ENCODE data around the gene FAM81A. TPM values are rescaled to one million over a fixed set of nuclear protein-coding genes. Genes with fewer than 3 reads are reported as not detected.

The FAM81A gene
- total RNA-seq, 1 donor from 2014 or later: 0.41 TPM

GRCh38 chr15:59562448-59563186, 124.6 kb downstream of the FAM81A start:
- H3K4me1 Mint-ChIP-seq: no peaks in the 10 kb centered on the region
- no peak overlapping the region for H3K4me3 ChIP-seq
- DNase-seq (ENCODE audit: low spot score): no peak
- H3K36me3 Mint-ChIP-seq: no peaks in the 10 kb centered on the region
- TF ChIP-seq EZH2 (IDR thresholded peaks at IDR 0.05) (no peak), EZH2phosphoT487 (IDR thresholded peaks at IDR 0.05) (no peak)
- TF ChIP-seq, protein P1, sequence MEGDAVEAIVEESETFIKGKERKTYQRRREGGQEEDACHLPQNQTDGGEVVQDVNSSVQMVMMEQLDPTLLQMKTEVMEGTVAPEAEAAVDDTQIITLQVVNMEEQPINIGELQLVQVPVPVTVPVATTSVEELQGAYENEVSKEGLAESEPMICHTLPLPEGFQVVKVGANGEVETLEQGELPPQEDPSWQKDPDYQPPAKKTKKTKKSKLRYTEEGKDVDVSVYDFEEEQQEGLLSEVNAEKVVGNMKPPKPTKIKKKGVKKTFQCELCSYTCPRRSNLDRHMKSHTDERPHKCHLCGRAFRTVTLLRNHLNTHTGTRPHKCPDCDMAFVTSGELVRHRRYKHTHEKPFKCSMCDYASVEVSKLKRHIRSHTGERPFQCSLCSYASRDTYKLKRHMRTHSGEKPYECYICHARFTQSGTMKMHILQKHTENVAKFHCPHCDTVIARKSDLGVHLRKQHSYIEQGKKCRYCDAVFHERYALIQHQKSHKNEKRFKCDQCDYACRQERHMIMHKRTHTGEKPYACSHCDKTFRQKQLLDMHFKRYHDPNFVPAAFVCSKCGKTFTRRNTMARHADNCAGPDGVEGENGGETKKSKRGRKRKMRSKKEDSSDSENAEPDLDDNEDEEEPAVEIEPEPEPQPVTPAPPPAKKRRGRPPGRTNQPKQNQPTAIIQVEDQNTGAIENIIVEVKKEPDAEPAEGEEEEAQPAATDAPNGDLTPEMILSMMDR (IDR thresholded peaks at IDR 0.05): no peak
- H2AFZ ChIP-seq (replicated peaks): no peak overlapping the region
- peaks cover 8% of the 10 kb centered on the region for H3K9me3 Mint-ChIP-seq
- no peaks in the 10 kb centered on the region for H4K20me1 ChIP-seq (ENCODE audit: low read depth)
- no peak overlapping the region for H3K27ac Mint-ChIP-seq
- H3K27me3 ChIP-seq: no peaks in the 10 kb centered on the region
- no peaks in the 10 kb centered on the region for H3K36me3 ChIP-seq
- H3F3A ChIP-seq (ENCODE audit: low read depth): no peaks in the 10 kb centered on the region
- H3K9me3 ChIP-seq (ENCODE audit: low read depth): no peaks in the 10 kb centered on the region
- no peak overlapping the region for H3K4me2 ChIP-seq
- H3K9ac ChIP-seq: no peak overlapping the region
- H3K79me2 ChIP-seq (ENCODE audit: low read depth): no peaks in the 10 kb centered on the region
- H3K4me1 ChIP-seq: no peaks in the 10 kb centered on the region
- peaks cover 11% of the 10 kb centered on the region for H3K27me3 Mint-ChIP-seq (ENCODE audit: insufficient read depth, low read depth)
- no peak overlapping the region for H3K4me3 Mint-ChIP-seq
- no peak overlapping the region for H3K27ac ChIP-seq

GRCh38 chr15:59565299-59565698, 127.3 kb downstream of the FAM81A start:
- H3K79me2 ChIP-seq (ENCODE audit: low read depth): no peaks in the 10 kb centered on the region
- no peaks in the 10 kb centered on the region for H3K9me3 ChIP-seq (ENCODE audit: low read depth)
- no peaks in the 10 kb centered on the region for H3K4me1 ChIP-seq
- Mint-ChIP-seq H3K27me3 (ENCODE audit: insufficient read depth, low read depth) (peaks cover 8% of the 10 kb centered on the region), H3K27ac (no peak overlapping the region), H3K4me3 (no peak overlapping the region), H3K9me3 (peaks cover 8% of the 10 kb centered on the region), H3K4me1 (no peaks in the 10 kb centered on the region), H3K36me3 (no peaks in the 10 kb centered on the region)
- no peak overlapping the region for H3K4me2 ChIP-seq
- TF ChIP-seq EZH2phosphoT487 (IDR thresholded peaks at IDR 0.05) (no peak), EZH2 (IDR thresholded peaks at IDR 0.05) (no peak)
- TF ChIP-seq, protein P1 (IDR thresholded peaks at IDR 0.05): no peak
- H3K9ac ChIP-seq: no peak overlapping the region
- H3K27me3 ChIP-seq: no peaks in the 10 kb centered on the region
- no peaks in the 10 kb centered on the region for H3K36me3 ChIP-seq
- H3F3A ChIP-seq (ENCODE audit: low read depth): no peaks in the 10 kb centered on the region
- no peak for DNase-seq (ENCODE audit: low spot score)
- H3K27ac ChIP-seq: no peak overlapping the region
- no peak overlapping the region for H2AFZ ChIP-seq (replicated peaks)
- H4K20me1 ChIP-seq (ENCODE audit: low read depth): no peaks in the 10 kb centered on the region
- no peak overlapping the region for H3K4me3 ChIP-seq

DNA sequence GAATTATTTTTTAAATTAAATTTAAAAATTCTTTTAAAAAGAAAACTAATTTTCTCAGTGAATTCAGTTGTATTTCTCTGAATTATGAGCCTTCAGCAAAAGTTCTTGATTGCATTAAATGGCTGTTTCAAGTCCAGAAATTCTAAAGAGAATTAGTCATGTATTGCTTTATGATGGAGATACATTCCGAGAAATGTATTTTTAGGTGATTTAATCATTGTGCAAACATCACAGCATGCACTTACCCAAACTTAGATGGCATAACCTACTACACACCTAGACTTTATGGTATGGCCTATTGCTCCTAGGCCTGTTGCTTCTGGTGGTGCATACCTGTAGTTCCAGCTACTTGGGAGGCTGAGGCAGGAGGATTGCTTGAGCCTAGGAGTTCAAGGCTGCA, 129.3 kb downstream of the FAM81A start:
- Histone ChIP-seq H3K4me1 (no peaks in the 10 kb centered on the region), H2AFZ (replicated peaks) (no peak overlapping the region), H3K27ac (no peak overlapping the region), H3K36me3 (no peaks in the 10 kb centered on the region), H3K9ac (no peak overlapping the region), H4K20me1 (ENCODE audit: low read depth) (no peaks in the 10 kb centered on the region), H3K79me2 (ENCODE audit: low read depth) (no peaks in the 10 kb centered on the region), H3K27me3 (no peaks in the 10 kb centered on the region), H3K4me2 (no peak overlapping the region), H3K4me3 (no peak overlapping the region), H3F3A (ENCODE audit: low read depth) (no peaks in the 10 kb centered on the region), H3K9me3 (ENCODE audit: low read depth) (no peaks in the 10 kb centered on the region)
- Mint-ChIP-seq H3K36me3 (no peaks in the 10 kb centered on the region), H3K4me1 (no peaks in the 10 kb centered on the region), H3K4me3 (no peak overlapping the region), H3K27ac (no peak overlapping the region), H3K9me3 (peaks cover 8% of the 10 kb centered on the region), H3K27me3 (ENCODE audit: insufficient read depth, low read depth) (peaks cover 8% of the 10 kb centered on the region)
- no peak for DNase-seq (ENCODE audit: low spot score)
- TF ChIP-seq, protein P1 (IDR thresholded peaks at IDR 0.05): no peak
- TF ChIP-seq EZH2phosphoT487 (IDR thresholded peaks at IDR 0.05) (no peak), EZH2 (IDR thresholded peaks at IDR 0.05) (no peak)
